MCF 10A (cell line): ENCODE results near the gene EFEMP1. TPM values are rescaled to one million over a fixed set of nuclear protein-coding genes. Genes with fewer than 3 reads are reported as not detected.
A peak's percentile ranks its signal among the peaks of the same experiment; 100 is the strongest.
"Not testable (repeated sequence)": the region's sequence is repeated elsewhere in the genome, so short reads cannot be mapped to it uniquely, and the experiment has no call there.

Experiments
- BruUV-seq: library from RNA; stranded (reverse); fragments of 400-500 nt; replicated peaks from 2 replicates; lab custom pipeline; 2021; lab: Mats Ljungman, UMichigan
- CTCF ChIA-PET: fragments of 300-600 bp; sonication (Branson Sonifier 250); formaldehyde crosslinking; extraction: SDS; loops from one replicate; lab custom pipeline; 2021; ENCODE audit warnings: antibody characterized with exemption, inconsistent platforms; lab: Yijun Ruan, JAX
- POLR2A ChIA-PET: fragments of 300-600, 350-650 bp; sonication (Branson Sonifier 250); formaldehyde crosslinking; extraction: SDS; loops from one replicate; lab custom pipeline; 2020; ENCODE audit warnings: antibody characterized with exemption, inconsistent platforms; lab: Yijun Ruan, JAX
- DNase-seq: peaks from one replicate; pipeline ENCODE4 v3.0.0-alpha.2; 2018; ENCODE audit not compliant: unreplicated experiment
- H3K27ac Mint-ChIP-seq: one replicate; pipeline ENCODE4 v1.8.0; 2022; ENCODE audit warnings: mild to moderate bottlenecking, low read depth, mixed read lengths; ENCODE audit not compliant: unreplicated experiment
- H3K27me3 Mint-ChIP-seq: one replicate; pipeline ENCODE4 v1.8.0; 2022; ENCODE audit warnings: mixed read lengths; ENCODE audit not compliant: insufficient read depth, unreplicated experiment
- H3K36me3 Mint-ChIP-seq: one replicate; pipeline ENCODE4 v1.8.0; 2022; ENCODE audit warnings: mild to moderate bottlenecking, moderate library complexity, mixed read lengths; ENCODE audit not compliant: insufficient read depth, unreplicated experiment
- H3K4me1 Mint-ChIP-seq: one replicate; pipeline ENCODE4 v1.8.0; 2022; ENCODE audit warnings: mixed read lengths; ENCODE audit not compliant: insufficient read depth, unreplicated experiment
- H3K4me3 Mint-ChIP-seq: one replicate; pipeline ENCODE4 v1.8.0; 2022; ENCODE audit warnings: mild to moderate bottlenecking, moderate library complexity, mixed read lengths; ENCODE audit not compliant: unreplicated experiment
- H3K9me3 Mint-ChIP-seq: one replicate; pipeline ENCODE4 v1.8.0; 2022; ENCODE audit warnings: mixed read lengths; ENCODE audit not compliant: unreplicated experiment
- CTCF ChIP-seq: fragments of 200-600 bp; IDR thresholded peaks from one replicate; pipeline ENCODE4 v1.8.0; 2022; ENCODE audit warnings: antibody characterized with exemption, mild to moderate bottlenecking; ENCODE audit not compliant: unreplicated experiment
- intact Hi-C: fragments of 100-400 bp; cut with micrococcal nuclease; formaldehyde crosslinking; loops from 2 replicates; pipeline ENCODE4 v1.14.1; 2022
- total RNA-seq: library from RNA; stranded (reverse); gene quantifications from 2 replicates; pipeline ENCODE4 v1.2.3, GENCODE V29; 2022

EFEMP1 gene
- total RNA-seq, 1 experiment from 2014 or later: 163 TPM

- Mint-ChIP-seq H3K4me3 (no peak overlapping the region), H3K27ac (no peak overlapping the region), H3K36me3 (no peaks in the 10 kb centered on the region), H3K9me3 (peaks cover 8% of the 10 kb centered on the region), H3K4me1 (no peaks in the 10 kb centered on the region), H3K27me3 (no peaks in the 10 kb centered on the region)
- DNase-seq: no peak
- no peak for TF ChIP-seq CTCF
- no TSS peak for BruUV-seq
- ChIA-PET POLR2A (interaction anchor here (0.7 to 8.4 kb wide), 3 partner anchors 21 to 25 kb away, joined by 3 to 62 read pairs (median 24); no protein-coding TSS in a partner anchor), CTCF (interaction anchor here (0.8 to 4.0 kb wide), 4 partner anchors 22 to 124 kb away, joined by 3 to 13 read pairs (median 4); no protein-coding TSS in a partner anchor)
- intact Hi-C loops: no loop called here
Measured at GRCh38 chr2:55837073-55837472, 86.5 kb downstream of the EFEMP1 start.

GRCh38 chr2:55831671-55832410 is 91.7 kb downstream of the EFEMP1 start:
- BruUV-seq, H3K27ac Mint-ChIP-seq, H3K9me3 Mint-ChIP-seq, CTCF ChIA-PET, H3K36me3 Mint-ChIP-seq, POLR2A ChIA-PET, DNase-seq, H3K4me3 Mint-ChIP-seq, intact Hi-C loops, H3K27me3 Mint-ChIP-seq: not testable (repeated sequence)
- H3K4me1 Mint-ChIP-seq: peaks cover 15% of the 10 kb centered on the region

GRCh38 chr2:55827855-55828254 is 95.7 kb downstream of the EFEMP1 start:
- no TSS peak for BruUV-seq
- TF ChIP-seq CTCF: no peak
- no peaks in the 10 kb centered on the region for H3K27me3 Mint-ChIP-seq
- H3K4me1 Mint-ChIP-seq: peaks cover 18% of the 10 kb centered on the region
- H3K4me3 Mint-ChIP-seq: no peak overlapping the region
- POLR2A ChIA-PET: interaction anchor here (0.6 to 2.2 kb wide), 7 partner anchors 11 to 53 kb away, joined by 3 to 11 read pairs (median 3); no protein-coding TSS in a partner anchor
- H3K36me3 Mint-ChIP-seq: no peaks in the 10 kb centered on the region
- peak; percentile 30 for DNase-seq
- intact Hi-C loops: no loop called here
- CTCF ChIA-PET: interaction anchor here (1.4 to 1.6 kb wide), 2 partner anchors 21 to 130 kb away, joined by 3 to 5 read pairs; no protein-coding TSS in a partner anchor
- no peaks in the 10 kb centered on the region for H3K9me3 Mint-ChIP-seq
- peak overlapping the region; percentile 64 for H3K27ac Mint-ChIP-seq

GRCh38 chr2:55827428-55827827 is 96.2 kb downstream of the EFEMP1 start:
- POLR2A ChIA-PET: interaction anchor here (0.6 to 2.2 kb wide), 7 partner anchors 11 to 307 kb away, joined by 3 to 11 read pairs (median 4); no protein-coding TSS in a partner anchor
- Mint-ChIP-seq H3K27ac (peak overlapping the region; percentile 64), H3K4me1 (peaks cover 18% of the 10 kb centered on the region)
- H3K27me3 Mint-ChIP-seq, H3K36me3 Mint-ChIP-seq, H3K4me3 Mint-ChIP-seq, intact Hi-C loops, H3K9me3 Mint-ChIP-seq, BruUV-seq: not testable (repeated sequence)
- DNase-seq: peak; percentile 38
- CTCF ChIA-PET: interaction anchor here (0.6 to 1.6 kb wide), 4 partner anchors 21 to 132 kb away, joined by 3 to 5 read pairs (median 4); no protein-coding TSS in a partner anchor

GRCh38 chr2:55826246-55826645 is 97.3 kb downstream of the EFEMP1 start:
- intact Hi-C loops: no loop called here
- Mint-ChIP-seq H3K27ac (no peak overlapping the region), H3K9me3 (no peaks in the 10 kb centered on the region), H3K36me3 (no peaks in the 10 kb centered on the region), H3K4me1 (peaks cover 18% of the 10 kb centered on the region), H3K27me3 (no peaks in the 10 kb centered on the region), H3K4me3 (no peak overlapping the region)
- no TSS peak for BruUV-seq
- CTCF ChIA-PET: interaction anchor here (0.6 kb wide), 1 partner anchor 32 kb away, joined by 3 read pairs; no protein-coding TSS in a partner anchor
- DNase-seq: no peak
- POLR2A ChIA-PET: interaction anchor here (2.2 kb wide), 1 partner anchor 13 kb away, joined by 11 read pairs; no protein-coding TSS in a partner anchor
- TF ChIP-seq CTCF: no peak
